ENCODE measurements around the gene WDR75. TPM values are rescaled to one million over a fixed set of nuclear protein-coding genes. Genes with fewer than 3 reads are reported as not detected.
A peak's percentile ranks its signal among the peaks of the same experiment; 100 is the strongest.

WDR75 gene
- total and polyA plus RNA-seq, 2 of the 13 experiments (the other 11 are each of a cell fraction or from before 2014, with no cell fraction given) = 63.0 to 74.1 TPM

DNA sequence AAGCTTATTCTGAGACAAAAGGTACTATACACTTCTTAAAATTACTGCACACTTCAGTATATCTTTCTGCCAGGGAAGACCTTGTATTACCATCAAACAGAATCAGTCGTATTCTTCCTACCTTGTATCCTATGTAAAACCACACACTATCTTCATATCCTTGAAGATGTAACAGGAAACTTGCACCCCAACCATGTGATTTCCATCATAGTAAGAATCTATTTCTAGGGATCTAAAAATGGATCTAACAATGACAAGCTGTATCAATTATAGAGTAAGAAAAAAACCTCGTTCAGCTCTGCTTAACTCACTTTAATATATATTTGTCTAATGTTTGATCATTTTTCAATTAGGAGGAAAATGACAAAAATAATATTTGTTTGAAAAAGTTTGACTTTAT, 60.2 kb downstream of the WDR75 start:
- Histone ChIP-seq H3K79me2 (ENCODE audit: insufficient read depth, low read length) (no peaks in the 10 kb centered on the region), H3K27me3 (ENCODE audit: control insufficient read depth in 1 of 2, insufficient read depth in 2 of 2, low read length in 2 of 2) (no peaks in the 10 kb centered on the region), H3K4me1 (ENCODE audit: insufficient read depth, low read length) (peaks cover 15% of the 10 kb centered on the region), H2AFZ (ENCODE audit: low read length) (no peak overlapping the region), H4K20me1 (ENCODE audit: insufficient read depth, low read length) (no peaks in the 10 kb centered on the region), H3K4me2 (ENCODE audit: low read depth, low read length) (no peak overlapping the region), H3K27ac (ENCODE audit: extremely low read length, insufficient read depth, low read length) (no peak overlapping the region), H3K36me3 (replicated peaks in 1 of 2; ENCODE audit: control insufficient read depth in 1 of 2, insufficient read depth in 2 of 2, low read length in 2 of 2) (no peaks in the 10 kb centered on the region), H3K9me3 (ENCODE audit: low read length) (no peaks in the 10 kb centered on the region), H3K4me3 (replicated peaks in 1 of 3; ENCODE audit: insufficient read depth in 1 of 3, low read depth in 2 of 3, low read length in 3 of 3) (no peak overlapping the region), H3K9ac (ENCODE audit: insufficient read depth, low read depth, low read length) (no peak overlapping the region)
- 66% methylated on average over 2 of the region's 2 CpGs for WGBS (ENCODE audit: low lambda C conversion rate)
- in situ Hi-C loops (cut with HindIII; ENCODE audit: extremely low pct_ligation_motif_present, low pct_unique_long_range_greater_than_20kb) = no loop called here
- BruUV-seq (replicated peaks) = no TSS peak
- ChIA-PET POLR2A (no interaction called here), CTCF (ENCODE audit: low intra/inter-chr PET ratio, low total read pairs) (no interaction called here)
- TF ChIP-seq SSRP1 (CRISPR knock-in tag; IDR thresholded peaks at IDR 0.05) = no peak
- no peak for TF ChIP-seq STAG1 (CRISPR knock-in tag; IDR thresholded peaks at IDR 0.05)
- no peak for TF ChIP-seq GZF1 (CRISPR knock-in tag; IDR thresholded peaks at IDR 0.05)
- DNase-seq (ENCODE audit: low spot score) = no peak
- intact Hi-C loops (cut with micrococcal nuclease; ENCODE audit: unreplicated experiment) = no loop called here
- FAIRE-seq = no peak
- no peak for ATAC-seq

DNA sequence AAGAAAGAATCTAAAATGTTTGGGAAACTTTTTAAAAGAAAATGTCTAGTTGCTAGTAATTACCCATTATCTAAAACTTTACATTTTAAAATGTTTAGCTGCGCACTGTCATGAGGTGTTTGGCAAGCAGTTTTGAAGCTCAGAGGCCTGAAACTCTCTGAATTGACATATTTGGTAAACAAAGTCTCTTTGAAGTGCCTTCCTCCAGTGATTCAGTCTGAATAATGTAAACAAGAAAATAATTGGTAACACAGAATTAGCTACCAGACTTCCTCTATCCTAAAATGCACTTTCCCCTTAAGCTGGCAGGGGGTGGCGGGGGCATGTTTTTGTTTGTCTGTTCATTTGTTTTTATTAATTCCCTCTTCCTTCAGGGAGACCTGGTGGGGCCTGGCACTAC, 61.4 kb downstream of the WDR75 start:
- no peak for ATAC-seq
- H3K4me2 ChIP-seq (ENCODE audit: low read depth, low read length) = no peak overlapping the region
- H3K36me3 ChIP-seq (replicated peaks in 1 of 2; ENCODE audit: control insufficient read depth in 1 of 2, insufficient read depth in 2 of 2, low read length in 2 of 2) = no peaks in the 10 kb centered on the region
- no peaks in the 10 kb centered on the region for H3K27me3 ChIP-seq (ENCODE audit: control insufficient read depth in 1 of 2, insufficient read depth in 2 of 2, low read length in 2 of 2)
- no peaks in the 10 kb centered on the region for H3K9me3 ChIP-seq (ENCODE audit: low read length)
- no peak overlapping the region for H3K4me3 ChIP-seq (replicated peaks in 1 of 3; ENCODE audit: insufficient read depth in 1 of 3, low read depth in 2 of 3, low read length in 3 of 3)
- in situ Hi-C loops (cut with HindIII; ENCODE audit: extremely low pct_ligation_motif_present, low pct_unique_long_range_greater_than_20kb) (no loop called here), intact Hi-C loops (cut with micrococcal nuclease; ENCODE audit: unreplicated experiment) (no loop called here)
- H3K27ac ChIP-seq (ENCODE audit: extremely low read length, insufficient read depth, low read length) = no peak overlapping the region
- POLR2A ChIA-PET = no interaction called here
- H3K9ac ChIP-seq (ENCODE audit: insufficient read depth, low read depth, low read length) = no peak overlapping the region
- H2AFZ ChIP-seq (ENCODE audit: low read length) = no peak overlapping the region
- H4K20me1 ChIP-seq (ENCODE audit: insufficient read depth, low read length) = no peaks in the 10 kb centered on the region
- WGBS (ENCODE audit: low lambda C conversion rate) = 71% methylated on average over 2 of the region's 2 CpGs
- no TSS peak for BruUV-seq (replicated peaks)
- no peak for DNase-seq (ENCODE audit: low spot score)
- no peaks in the 10 kb centered on the region for H3K79me2 ChIP-seq (ENCODE audit: insufficient read depth, low read length)
- H3K4me1 ChIP-seq (ENCODE audit: insufficient read depth, low read length) = peaks cover 23% of the 10 kb centered on the region
- CTCF ChIA-PET (ENCODE audit: low intra/inter-chr PET ratio, low total read pairs) = no interaction called here
- FAIRE-seq = no peak
- TF ChIP-seq GLI4 (CRISPR knock-in tag; IDR thresholded peaks at IDR 0.05; ENCODE audit: borderline replicate concordance) = no peak
- no peak for TF ChIP-seq NKX3-1 (CRISPR knock-in tag; IDR thresholded peaks at IDR 0.05)
- TF ChIP-seq, protein P1, sequence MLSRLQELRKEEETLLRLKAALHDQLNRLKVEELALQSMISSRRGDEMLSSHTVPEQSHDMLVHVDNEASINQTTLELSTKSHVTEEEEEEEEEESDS (CRISPR knock-in tag; IDR thresholded peaks at IDR 0.05; ENCODE audit: borderline replicate concordance) = no peak
- no peak for TF ChIP-seq ZFAT (CRISPR knock-in tag; conservative IDR thresholded peaks at IDR 0.05)
- TF ChIP-seq ZNF24 (IDR thresholded peaks at IDR 0.05) = no peak
- TF ChIP-seq KAT8 (CRISPR knock-in tag; IDR thresholded peaks at IDR 0.05) = no peak
- TF ChIP-seq ZNF629 (CRISPR knock-in tag; conservative IDR thresholded peaks at IDR 0.05) = no peak
- peak; percentile 41; the same call in 1 of the 2 replicates for TF ChIP-seq FOXA3 (CRISPR knock-in tag; IDR thresholded peaks at IDR 0.05)
- TF ChIP-seq ZNF329 (CRISPR knock-in tag; IDR thresholded peaks at IDR 0.05; ENCODE audit: low read depth) = no peak
- TF ChIP-seq, protein P2, sequence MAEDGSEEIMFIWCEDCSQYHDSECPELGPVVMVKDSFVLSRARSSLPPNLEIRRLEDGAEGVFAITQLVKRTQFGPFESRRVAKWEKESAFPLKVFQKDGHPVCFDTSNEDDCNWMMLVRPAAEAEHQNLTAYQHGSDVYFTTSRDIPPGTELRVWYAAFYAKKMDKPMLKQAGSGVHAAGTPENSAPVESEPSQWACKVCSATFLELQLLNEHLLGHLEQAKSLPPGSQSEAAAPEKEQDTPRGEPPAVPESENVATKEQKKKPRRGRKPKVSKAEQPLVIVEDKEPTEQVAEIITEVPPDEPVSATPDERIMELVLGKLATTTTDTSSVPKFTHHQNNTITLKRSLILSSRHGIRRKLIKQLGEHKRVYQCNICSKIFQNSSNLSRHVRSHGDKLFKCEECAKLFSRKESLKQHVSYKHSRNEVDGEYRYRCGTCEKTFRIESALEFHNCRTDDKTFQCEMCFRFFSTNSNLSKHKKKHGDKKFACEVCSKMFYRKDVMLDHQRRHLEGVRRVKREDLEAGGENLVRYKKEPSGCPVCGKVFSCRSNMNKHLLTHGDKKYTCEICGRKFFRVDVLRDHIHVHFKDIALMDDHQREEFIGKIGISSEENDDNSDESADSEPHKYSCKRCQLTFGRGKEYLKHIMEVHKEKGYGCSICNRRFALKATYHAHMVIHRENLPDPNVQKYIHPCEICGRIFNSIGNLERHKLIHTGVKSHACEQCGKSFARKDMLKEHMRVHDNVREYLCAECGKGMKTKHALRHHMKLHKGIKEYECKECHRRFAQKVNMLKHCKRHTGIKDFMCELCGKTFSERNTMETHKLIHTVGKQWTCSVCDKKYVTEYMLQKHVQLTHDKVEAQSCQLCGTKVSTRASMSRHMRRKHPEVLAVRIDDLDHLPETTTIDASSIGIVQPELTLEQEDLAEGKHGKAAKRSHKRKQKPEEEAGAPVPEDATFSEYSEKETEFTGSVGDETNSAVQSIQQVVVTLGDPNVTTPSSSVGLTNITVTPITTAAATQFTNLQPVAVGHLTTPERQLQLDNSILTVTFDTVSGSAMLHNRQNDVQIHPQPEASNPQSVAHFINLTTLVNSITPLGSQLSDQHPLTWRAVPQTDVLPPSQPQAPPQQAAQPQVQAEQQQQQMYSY (CRISPR knock-in tag; IDR thresholded peaks at IDR 0.05) = no peak
- TF ChIP-seq SETDB1 (CRISPR knock-in tag; IDR thresholded peaks at IDR 0.05; ENCODE audit: borderline replicate concordance) = no peak
- no peak for TF ChIP-seq SNAPC2 (CRISPR knock-in tag; IDR thresholded peaks at IDR 0.05)
- no peak for TF ChIP-seq SMAD9 (CRISPR knock-in tag; IDR thresholded peaks at IDR 0.05)
- no peak for TF ChIP-seq FOXP1 (IDR thresholded peaks at IDR 0.05)
- peak; percentile 44; the same call in 1 of the 2 replicates for TF ChIP-seq FOXP1 (CRISPR knock-in tag; IDR thresholded peaks at IDR 0.05)
- TF ChIP-seq NR2C2 (CRISPR knock-in tag; IDR thresholded peaks at IDR 0.05; ENCODE audit: borderline replicate concordance) = no peak
- TF ChIP-seq BHLHE40 (IDR thresholded peaks at IDR 0.05; ENCODE audit: low read length) = no peak
